ENCODE results near the gene SERPIND1. TPM values are rescaled to one million over a fixed set of nuclear protein-coding genes. Genes with fewer than 3 reads are reported as not detected.

The SERPIND1 gene
- total and polyA plus RNA-seq, 10 of the 15 experiments (the other 5 are each of a cell fraction or from before 2014, with no cell fraction given): 0.08 to 0.85 (median 0.38) TPM; not detected in 1

DNA sequence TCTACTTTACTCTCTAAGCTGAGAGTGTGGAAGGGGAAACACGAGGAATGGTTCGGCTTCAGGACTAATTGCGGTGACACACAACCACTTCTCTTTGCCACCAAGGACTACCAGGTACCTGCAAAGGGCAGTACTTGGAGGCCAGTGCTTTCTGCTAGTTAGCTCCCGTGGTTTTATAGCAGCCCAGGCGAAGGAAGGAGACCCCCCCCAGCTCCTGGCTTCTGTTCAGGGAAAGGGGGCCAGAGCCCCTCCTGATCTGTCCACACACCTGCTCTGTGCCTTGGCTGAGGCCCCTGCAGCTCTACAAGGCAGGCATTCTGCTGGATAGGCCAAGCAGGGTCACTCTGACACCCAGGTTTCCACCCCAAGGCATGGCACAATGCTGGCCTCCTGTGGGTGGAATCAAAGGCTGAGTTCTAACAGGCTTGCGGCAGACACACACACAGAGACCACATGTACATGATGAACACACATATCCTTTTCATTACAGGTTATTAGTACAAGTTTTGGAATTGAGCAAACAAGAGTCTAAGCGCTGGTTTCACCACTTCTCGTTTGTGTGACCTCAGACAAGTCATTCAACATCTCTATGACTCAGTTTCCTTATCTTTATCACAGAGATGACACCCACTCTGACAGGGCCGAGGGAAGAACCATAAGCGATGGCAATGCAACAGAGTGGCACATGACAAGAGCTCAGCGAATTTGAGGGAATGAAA lies 7.5 kb downstream of the SERPIND1 start:
- Histone ChIP-seq H3K4me1 (ENCODE audit: control insufficient read depth, insufficient read depth, low read length) (peaks cover 7% of the 10 kb centered on the region), H3K36me3 (ENCODE audit: control insufficient read depth in 2 of 2, insufficient read depth in 2 of 2, low read length in 1 of 2) (peaks cover 2 to 3% of the 10 kb centered on the region in 2 experiments), H3K9ac (ENCODE audit: control insufficient read depth, insufficient read depth, low read length) (no peak overlapping the region), H3K27me3 (replicated peaks in 1 of 2; ENCODE audit: control insufficient read depth in 2 of 2, insufficient read depth in 2 of 2, low read length in 1 of 2) (no peaks in the 10 kb centered on the region), H3K79me2 (ENCODE audit: control insufficient read depth, insufficient read depth, low read length) (no peaks in the 10 kb centered on the region), H3K4me3 (no peak overlapping the region), H2AFZ (ENCODE audit: control insufficient read depth, low read depth, low read length) (no peak overlapping the region), H4K20me1 (ENCODE audit: control insufficient read depth, insufficient read depth) (no peaks in the 10 kb centered on the region), H3K4me2 (ENCODE audit: control insufficient read depth, insufficient read depth) (no peak overlapping the region), H3K27ac (ENCODE audit: control insufficient read depth, insufficient read depth) (no peak overlapping the region), H3K9me3 (replicated peaks; ENCODE audit: control insufficient read depth, insufficient read depth, low read length) (no peaks in the 10 kb centered on the region)
- WGBS (ENCODE audit: insufficient coverage, insufficient replicate concordance, low lambda C conversion rate, missing lambda C conversion rate): 72% methylated on average over 11 of the region's 11 CpGs
- RAD21 ChIA-PET (ENCODE audit: unreplicated experiment): no interaction called here
- ATAC-seq (no peak), FAIRE-seq (no peak), DNase-seq (ENCODE audit: low read depth, low spot score) (no peak)
- TF ChIP-seq POLR2AphosphoS2 (IDR thresholded peaks at IDR 0.05; ENCODE audit: low read depth, low read length): no peak
- TF ChIP-seq, protein P1, sequence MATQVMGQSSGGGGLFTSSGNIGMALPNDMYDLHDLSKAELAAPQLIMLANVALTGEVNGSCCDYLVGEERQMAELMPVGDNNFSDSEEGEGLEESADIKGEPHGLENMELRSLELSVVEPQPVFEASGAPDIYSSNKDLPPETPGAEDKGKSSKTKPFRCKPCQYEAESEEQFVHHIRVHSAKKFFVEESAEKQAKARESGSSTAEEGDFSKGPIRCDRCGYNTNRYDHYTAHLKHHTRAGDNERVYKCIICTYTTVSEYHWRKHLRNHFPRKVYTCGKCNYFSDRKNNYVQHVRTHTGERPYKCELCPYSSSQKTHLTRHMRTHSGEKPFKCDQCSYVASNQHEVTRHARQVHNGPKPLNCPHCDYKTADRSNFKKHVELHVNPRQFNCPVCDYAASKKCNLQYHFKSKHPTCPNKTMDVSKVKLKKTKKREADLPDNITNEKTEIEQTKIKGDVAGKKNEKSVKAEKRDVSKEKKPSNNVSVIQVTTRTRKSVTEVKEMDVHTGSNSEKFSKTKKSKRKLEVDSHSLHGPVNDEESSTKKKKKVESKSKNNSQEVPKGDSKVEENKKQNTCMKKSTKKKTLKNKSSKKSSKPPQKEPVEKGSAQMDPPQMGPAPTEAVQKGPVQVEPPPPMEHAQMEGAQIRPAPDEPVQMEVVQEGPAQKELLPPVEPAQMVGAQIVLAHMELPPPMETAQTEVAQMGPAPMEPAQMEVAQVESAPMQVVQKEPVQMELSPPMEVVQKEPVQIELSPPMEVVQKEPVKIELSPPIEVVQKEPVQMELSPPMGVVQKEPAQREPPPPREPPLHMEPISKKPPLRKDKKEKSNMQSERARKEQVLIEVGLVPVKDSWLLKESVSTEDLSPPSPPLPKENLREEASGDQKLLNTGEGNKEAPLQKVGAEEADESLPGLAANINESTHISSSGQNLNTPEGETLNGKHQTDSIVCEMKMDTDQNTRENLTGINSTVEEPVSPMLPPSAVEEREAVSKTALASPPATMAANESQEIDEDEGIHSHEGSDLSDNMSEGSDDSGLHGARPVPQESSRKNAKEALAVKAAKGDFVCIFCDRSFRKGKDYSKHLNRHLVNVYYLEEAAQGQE (IDR thresholded peaks at IDR 0.05; ENCODE audit: low read depth, low read length): no peak
- TF ChIP-seq POLR2AphosphoS5 (IDR thresholded peaks at IDR 0.05; ENCODE audit: low read length): no peak
- TF ChIP-seq, protein P2, sequence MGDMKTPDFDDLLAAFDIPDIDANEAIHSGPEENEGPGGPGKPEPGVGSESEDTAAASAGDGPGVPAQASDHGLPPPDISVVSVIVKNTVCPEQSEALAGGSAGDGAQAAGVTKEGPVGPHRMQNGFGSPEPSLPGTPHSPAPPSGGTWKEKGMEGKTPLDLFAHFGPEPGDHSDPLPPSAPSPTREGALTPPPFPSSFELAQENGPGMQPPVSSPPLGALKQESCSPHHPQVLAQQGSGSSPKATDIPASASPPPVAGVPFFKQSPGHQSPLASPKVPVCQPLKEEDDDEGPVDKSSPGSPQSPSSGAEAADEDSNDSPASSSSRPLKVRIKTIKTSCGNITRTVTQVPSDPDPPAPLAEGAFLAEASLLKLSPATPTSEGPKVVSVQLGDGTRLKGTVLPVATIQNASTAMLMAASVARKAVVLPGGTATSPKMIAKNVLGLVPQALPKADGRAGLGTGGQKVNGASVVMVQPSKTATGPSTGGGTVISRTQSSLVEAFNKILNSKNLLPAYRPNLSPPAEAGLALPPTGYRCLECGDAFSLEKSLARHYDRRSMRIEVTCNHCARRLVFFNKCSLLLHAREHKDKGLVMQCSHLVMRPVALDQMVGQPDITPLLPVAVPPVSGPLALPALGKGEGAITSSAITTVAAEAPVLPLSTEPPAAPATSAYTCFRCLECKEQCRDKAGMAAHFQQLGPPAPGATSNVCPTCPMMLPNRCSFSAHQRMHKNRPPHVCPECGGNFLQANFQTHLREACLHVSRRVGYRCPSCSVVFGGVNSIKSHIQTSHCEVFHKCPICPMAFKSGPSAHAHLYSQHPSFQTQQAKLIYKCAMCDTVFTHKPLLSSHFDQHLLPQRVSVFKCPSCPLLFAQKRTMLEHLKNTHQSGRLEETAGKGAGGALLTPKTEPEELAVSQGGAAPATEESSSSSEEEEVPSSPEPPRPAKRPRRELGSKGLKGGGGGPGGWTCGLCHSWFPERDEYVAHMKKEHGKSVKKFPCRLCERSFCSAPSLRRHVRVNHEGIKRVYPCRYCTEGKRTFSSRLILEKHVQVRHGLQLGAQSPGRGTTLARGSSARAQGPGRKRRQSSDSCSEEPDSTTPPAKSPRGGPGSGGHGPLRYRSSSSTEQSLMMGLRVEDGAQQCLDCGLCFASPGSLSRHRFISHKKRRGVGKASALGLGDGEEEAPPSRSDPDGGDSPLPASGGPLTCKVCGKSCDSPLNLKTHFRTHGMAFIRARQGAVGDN (IDR thresholded peaks at IDR 0.05): no peak
- TF ChIP-seq RAD21 (IDR thresholded peaks at IDR 0.05; ENCODE audit: insufficient read depth, low read depth, low read length): no peak
- no peak for TF ChIP-seq SMARCA5 (IDR thresholded peaks at IDR 0.05)
- TF ChIP-seq CHD2 (IDR thresholded peaks at IDR 0.05; ENCODE audit: borderline replicate concordance, low read depth, low read length): no peak
- TF ChIP-seq FOXK2 (IDR thresholded peaks at IDR 0.05): no peak
- TF ChIP-seq RFX5 (IDR thresholded peaks at IDR 0.05; ENCODE audit: low read depth, low read length): no peak
- BruUV-seq (replicated peaks): no TSS peak
- POLR2A ChIA-PET: interaction anchor here (0.5 to 0.6 kb wide), 2 partner anchors 120 to 1293 kb away, joined by 4 read pairs; no protein-coding TSS in a partner anchor
- CTCF ChIA-PET: interaction anchor here (1.0 to 1.2 kb wide), 3 partner anchors 15 to 39 kb away, joined by 3 to 4 read pairs (median 3); no protein-coding TSS in a partner anchor
- intact Hi-C loops (cut with micrococcal nuclease; ENCODE audit: unreplicated experiment): no loop called here
- in situ Hi-C loops (cut with MboI): no loop called here
- SMC1A ChIA-PET (ENCODE audit: uncharacterized antibody, unreplicated experiment): interaction anchor here (4.5 kb wide), 1 partner anchor 32 kb away, joined by 41 read pairs; no protein-coding TSS in a partner anchor

Data from GM12878 (cell line).